Measurements from ENCODE around the gene LY6G5B. TPM values are rescaled to one million over a fixed set of nuclear protein-coding genes. Genes with fewer than 3 reads are reported as not detected.

The LY6G5B gene
- total and polyA plus RNA-seq, 2 of the 4 experiments (the other 2 are of a cell fraction) = 2.2 to 13.6 TPM

DNA sequence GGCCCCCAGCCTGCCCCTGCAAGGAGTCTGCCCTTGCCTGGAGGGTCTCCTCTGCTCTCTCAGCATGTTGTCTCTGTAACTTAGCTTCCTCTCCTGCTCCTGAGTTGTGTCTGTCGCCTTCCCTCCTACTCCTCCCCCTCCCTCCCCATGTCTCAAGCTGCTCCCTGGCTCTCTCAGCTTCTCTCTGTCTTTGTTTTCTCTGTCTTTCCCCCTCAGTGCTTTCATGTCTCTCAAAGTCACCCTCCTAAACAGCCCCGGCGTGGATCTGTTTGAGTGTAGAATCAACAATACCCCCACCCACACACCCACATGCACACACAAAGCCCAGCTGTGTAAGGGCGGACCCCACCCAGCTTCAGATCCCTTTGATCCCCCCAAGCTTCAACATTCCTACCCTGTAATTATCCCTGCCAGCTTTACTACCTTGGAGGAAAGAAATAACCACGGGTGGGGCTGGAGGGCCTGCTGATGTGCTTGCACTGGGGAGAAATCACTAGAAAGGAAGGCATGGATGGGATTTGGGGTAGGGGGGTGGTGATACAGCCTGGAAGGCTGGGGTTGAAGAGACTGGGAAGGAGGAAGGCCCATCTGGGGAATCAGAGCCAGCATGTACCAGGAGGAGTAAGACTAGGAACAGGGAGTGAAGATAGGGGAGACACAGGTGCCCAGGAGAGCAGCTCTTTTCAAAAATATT is 44.4 kb downstream of the LY6G5B start:
- DNase-seq = no peak
- Histone ChIP-seq H3K9me1 (ENCODE audit: insufficient read depth, low read length) (no peaks in the 10 kb centered on the region), H3K4me1 (ENCODE audit: control insufficient read depth, insufficient read depth, low read length) (no peaks in the 10 kb centered on the region), H3K14ac (replicated peaks; ENCODE audit: low read depth, low read length) (no peak overlapping the region), H3K36me3 (ENCODE audit: control insufficient read depth, insufficient read depth, low read length) (no peaks in the 10 kb centered on the region), H3K56ac (ENCODE audit: extremely low read depth, insufficient read depth, low read length) (no peak overlapping the region), H3K9ac (ENCODE audit: low read depth, low read length) (no peak overlapping the region), H4K20me1 (ENCODE audit: insufficient read depth, low read length) (no peaks in the 10 kb centered on the region; the same call in 1 of the 2 replicates), H2AK5ac (ENCODE audit: low read depth, low read length) (no peak overlapping the region), H2AFZ (replicated peaks; ENCODE audit: low read length, poor library complexity) (no peak overlapping the region), H3K4me3 (ENCODE audit: insufficient read depth, low read depth, low read length) (no peak overlapping the region), H3K27ac (ENCODE audit: insufficient read depth, low read length) (no peak overlapping the region), H4K8ac (ENCODE audit: low read depth in 2 of 2, low read length in 2 of 2) (no peak overlapping the region), H3K18ac (ENCODE audit: low read depth, low read length) (no peak overlapping the region), H4K91ac (ENCODE audit: insufficient read depth, low read depth, low read length) (no peak overlapping the region), H3K4me2 (ENCODE audit: low read depth, low read length) (no peak overlapping the region), H2BK20ac (ENCODE audit: low read depth, low read length) (no peak overlapping the region), H4K5ac (ENCODE audit: low read depth, low read length) (no peak overlapping the region), H3K79me1 (ENCODE audit: low read depth in 1 of 2, low read length in 2 of 2) (no peaks in the 10 kb centered on the region), H2BK5ac (ENCODE audit: low read depth, low read length, poor library complexity, severe bottlenecking) (no peak overlapping the region), H2BK120ac (ENCODE audit: low read depth, low read length) (no peak overlapping the region), H3K27me3 (ENCODE audit: control insufficient read depth, insufficient read depth, low read length) (peaks cover 37% of the 10 kb centered on the region), H3K23ac (ENCODE audit: low read depth, low read length) (peak overlapping the region; percentile 59; the same call in 1 of the 2 replicates), H3K4ac (ENCODE audit: low read depth, low read length) (no peak overlapping the region), H2BK15ac (ENCODE audit: low read depth, low read length) (no peak overlapping the region), H2AK9ac (replicated peaks; ENCODE audit: low read depth, low read length, poor library complexity) (no peak overlapping the region), H3K9me3 (ENCODE audit: control insufficient read depth, insufficient read depth, low read length) (no peaks in the 10 kb centered on the region)
- ATAC-seq (ENCODE audit: low read depth) = 0 out of 2 replicates have a peak, but pooled peaks have one; percentile 17
- in situ Hi-C loops (cut with MboI; ENCODE audit: low sequenced_read_pairs) = no loop called here
- dilution Hi-C loops (cut with HindIII; ENCODE audit: low sequenced_read_pairs, unreplicated experiment) = no loop called here
- intact Hi-C loops (cut with micrococcal nuclease) = no loop called here
- no TSS peak for BruUV-seq (replicated peaks)
- ChIA-PET CTCF (no interaction called here), POLR2A (ENCODE audit: unreplicated experiment) (no interaction called here)
- TF ChIP-seq MAZ (IDR thresholded peaks at IDR 0.05; ENCODE audit: borderline replicate concordance, low read depth, low read length) (no peak), BHLHE40 (IDR thresholded peaks at IDR 0.05; ENCODE audit: low read depth, low read length) (no peak), CEBPB (IDR thresholded peaks at IDR 0.05; ENCODE audit: low read depth, low read length) (no peak), CHD1 (IDR thresholded peaks at IDR 0.05; ENCODE audit: low read depth, low read length) (no peak), RCOR1 (IDR thresholded peaks at IDR 0.05; ENCODE audit: insufficient replicate concordance, low read length) (no peak), SMC3 (IDR thresholded peaks at IDR 0.05; ENCODE audit: low read depth, low read length) (no peak), FOS (IDR thresholded peaks at IDR 0.05; ENCODE audit: low read depth, low read length) (no peak), MXI1 (IDR thresholded peaks at IDR 0.05; ENCODE audit: borderline replicate concordance, low read depth, low read length) (no peak), MAFK (IDR thresholded peaks at IDR 0.05; ENCODE audit: low read depth, low read length) (no peak), POLR2A (IDR thresholded peaks at IDR 0.05; ENCODE audit: low read depth, low read length) (no peak), RAD21 (IDR thresholded peaks at IDR 0.05; ENCODE audit: low read length) (no peak), RFX5 (IDR thresholded peaks at IDR 0.05; ENCODE audit: low read depth, low read length) (no peak), NFE2L2 (IDR thresholded peaks at IDR 0.05; ENCODE audit: low read depth, low read length) (no peak)
- TF ChIP-seq, protein P1, sequence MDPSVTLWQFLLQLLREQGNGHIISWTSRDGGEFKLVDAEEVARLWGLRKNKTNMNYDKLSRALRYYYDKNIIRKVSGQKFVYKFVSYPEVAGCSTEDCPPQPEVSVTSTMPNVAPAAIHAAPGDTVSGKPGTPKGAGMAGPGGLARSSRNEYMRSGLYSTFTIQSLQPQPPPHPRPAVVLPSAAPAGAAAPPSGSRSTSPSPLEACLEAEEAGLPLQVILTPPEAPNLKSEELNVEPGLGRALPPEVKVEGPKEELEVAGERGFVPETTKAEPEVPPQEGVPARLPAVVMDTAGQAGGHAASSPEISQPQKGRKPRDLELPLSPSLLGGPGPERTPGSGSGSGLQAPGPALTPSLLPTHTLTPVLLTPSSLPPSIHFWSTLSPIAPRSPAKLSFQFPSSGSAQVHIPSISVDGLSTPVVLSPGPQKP (IDR thresholded peaks at IDR 0.05; ENCODE audit: borderline replicate concordance, low read depth, low read length) = no peak
- TF ChIP-seq, protein P2, sequence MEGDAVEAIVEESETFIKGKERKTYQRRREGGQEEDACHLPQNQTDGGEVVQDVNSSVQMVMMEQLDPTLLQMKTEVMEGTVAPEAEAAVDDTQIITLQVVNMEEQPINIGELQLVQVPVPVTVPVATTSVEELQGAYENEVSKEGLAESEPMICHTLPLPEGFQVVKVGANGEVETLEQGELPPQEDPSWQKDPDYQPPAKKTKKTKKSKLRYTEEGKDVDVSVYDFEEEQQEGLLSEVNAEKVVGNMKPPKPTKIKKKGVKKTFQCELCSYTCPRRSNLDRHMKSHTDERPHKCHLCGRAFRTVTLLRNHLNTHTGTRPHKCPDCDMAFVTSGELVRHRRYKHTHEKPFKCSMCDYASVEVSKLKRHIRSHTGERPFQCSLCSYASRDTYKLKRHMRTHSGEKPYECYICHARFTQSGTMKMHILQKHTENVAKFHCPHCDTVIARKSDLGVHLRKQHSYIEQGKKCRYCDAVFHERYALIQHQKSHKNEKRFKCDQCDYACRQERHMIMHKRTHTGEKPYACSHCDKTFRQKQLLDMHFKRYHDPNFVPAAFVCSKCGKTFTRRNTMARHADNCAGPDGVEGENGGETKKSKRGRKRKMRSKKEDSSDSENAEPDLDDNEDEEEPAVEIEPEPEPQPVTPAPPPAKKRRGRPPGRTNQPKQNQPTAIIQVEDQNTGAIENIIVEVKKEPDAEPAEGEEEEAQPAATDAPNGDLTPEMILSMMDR (conservative IDR thresholded peaks at IDR 0.05; ENCODE audit: low read depth, low read length) = no peak
- TF ChIP-seq, protein P3, sequence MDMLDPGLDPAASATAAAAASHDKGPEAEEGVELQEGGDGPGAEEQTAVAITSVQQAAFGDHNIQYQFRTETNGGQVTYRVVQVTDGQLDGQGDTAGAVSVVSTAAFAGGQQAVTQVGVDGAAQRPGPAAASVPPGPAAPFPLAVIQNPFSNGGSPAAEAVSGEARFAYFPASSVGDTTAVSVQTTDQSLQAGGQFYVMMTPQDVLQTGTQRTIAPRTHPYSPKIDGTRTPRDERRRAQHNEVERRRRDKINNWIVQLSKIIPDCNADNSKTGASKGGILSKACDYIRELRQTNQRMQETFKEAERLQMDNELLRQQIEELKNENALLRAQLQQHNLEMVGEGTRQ (IDR thresholded peaks at IDR 0.05; ENCODE audit: low read depth, low read length) = no peak
- 20% methylated on average over 1 of the region's 5 CpGs; no CpG with 5 or more reads in 1 of the 2 experiments for WGBS, 2 experiments (ENCODE audit: extremely low coverage in 2 of 2, insufficient read length in 1 of 2)

All from IMR-90 (cell line).